ENCODE data around the gene MPP2.

MPP2 gene

DNA sequence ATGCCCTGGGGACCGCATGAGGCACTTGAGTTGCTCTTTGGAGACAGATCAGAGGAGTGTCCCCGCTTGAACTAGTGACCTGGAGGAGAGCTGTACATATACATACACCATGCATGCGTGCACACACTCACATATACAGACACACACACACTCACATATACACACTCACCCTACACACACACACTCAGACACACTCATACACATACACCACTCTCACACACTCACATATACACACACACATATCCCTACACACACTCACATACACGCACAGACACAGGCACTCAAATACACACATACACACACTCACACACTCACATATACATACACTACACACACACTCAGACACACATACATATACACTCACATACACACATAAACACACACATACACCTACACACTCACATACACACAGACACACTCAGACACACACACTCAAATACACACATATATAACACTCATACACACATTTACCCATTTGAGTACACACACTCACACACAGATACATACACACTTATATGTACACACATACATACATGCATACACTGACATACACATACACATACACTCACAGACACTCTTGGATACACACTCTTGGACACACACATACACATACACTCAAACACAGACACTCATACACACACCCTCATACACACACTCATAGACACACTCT lies 5.4 kb upstream of the MPP2 start:
- H3K36me3 ChIP-seq (replicated peaks; ENCODE audit: insufficient read depth, low read length), result no peaks in the 10 kb centered on the region
- H3K27me3 ChIP-seq (replicated peaks; ENCODE audit: insufficient read depth, low read length), result peaks cover 6% of the 10 kb centered on the region; the same call in 1 of the 2 replicates
- no peaks in the 10 kb centered on the region for H4K20me1 ChIP-seq (ENCODE audit: insufficient read depth, low read length)
- H3K79me2 ChIP-seq (ENCODE audit: low read length), result no peaks in the 10 kb centered on the region
- H3K4me3 ChIP-seq (ENCODE audit: low read length), result no peak overlapping the region
- peaks cover 2% of the 10 kb centered on the region; the same call in 1 of the 2 replicates for H3F3A ChIP-seq (ENCODE audit: insufficient read depth, low read length)
- H3K9ac ChIP-seq (ENCODE audit: low read length), result no peak overlapping the region
- H3K4me1 ChIP-seq (ENCODE audit: low read length), result no peaks in the 10 kb centered on the region
- no peak overlapping the region for H3K4me2 ChIP-seq (ENCODE audit: low read depth, low read length)
- H2AFZ ChIP-seq (ENCODE audit: low read length), result no peak overlapping the region
- H3K27ac ChIP-seq (ENCODE audit: low read length), result no peak overlapping the region
- no peaks in the 10 kb centered on the region for H3K9me2 ChIP-seq (replicated peaks; ENCODE audit: insufficient read depth, low read length)
- H3K9me3 ChIP-seq (replicated peaks; ENCODE audit: insufficient read depth, low read length), result no peaks in the 10 kb centered on the region
- DNase-seq, result no peak
- TF ChIP-seq EZH2phosphoT487 (IDR thresholded peaks at IDR 0.05; ENCODE audit: low read length), result no peak
- no peak for TF ChIP-seq EZH2 (optimal IDR thresholded peaks at IDR 0.05; ENCODE audit: low read depth, low read length)
- TF ChIP-seq, protein P1, sequence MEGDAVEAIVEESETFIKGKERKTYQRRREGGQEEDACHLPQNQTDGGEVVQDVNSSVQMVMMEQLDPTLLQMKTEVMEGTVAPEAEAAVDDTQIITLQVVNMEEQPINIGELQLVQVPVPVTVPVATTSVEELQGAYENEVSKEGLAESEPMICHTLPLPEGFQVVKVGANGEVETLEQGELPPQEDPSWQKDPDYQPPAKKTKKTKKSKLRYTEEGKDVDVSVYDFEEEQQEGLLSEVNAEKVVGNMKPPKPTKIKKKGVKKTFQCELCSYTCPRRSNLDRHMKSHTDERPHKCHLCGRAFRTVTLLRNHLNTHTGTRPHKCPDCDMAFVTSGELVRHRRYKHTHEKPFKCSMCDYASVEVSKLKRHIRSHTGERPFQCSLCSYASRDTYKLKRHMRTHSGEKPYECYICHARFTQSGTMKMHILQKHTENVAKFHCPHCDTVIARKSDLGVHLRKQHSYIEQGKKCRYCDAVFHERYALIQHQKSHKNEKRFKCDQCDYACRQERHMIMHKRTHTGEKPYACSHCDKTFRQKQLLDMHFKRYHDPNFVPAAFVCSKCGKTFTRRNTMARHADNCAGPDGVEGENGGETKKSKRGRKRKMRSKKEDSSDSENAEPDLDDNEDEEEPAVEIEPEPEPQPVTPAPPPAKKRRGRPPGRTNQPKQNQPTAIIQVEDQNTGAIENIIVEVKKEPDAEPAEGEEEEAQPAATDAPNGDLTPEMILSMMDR (IDR thresholded peaks at IDR 0.05; ENCODE audit: low read length), result no peak

GRCh38 chr17:43911904-43912303 lies 4.6 kb upstream of the MPP2 start:
- Histone ChIP-seq H3K27ac (ENCODE audit: low read length) (no peak overlapping the region), H3K27me3 (replicated peaks; ENCODE audit: insufficient read depth, low read length) (peaks cover 15% of the 10 kb centered on the region), H3K4me2 (ENCODE audit: low read depth, low read length) (no peak overlapping the region)

GRCh38 chr17:43909537-43910231 lies 2.3 kb upstream of the MPP2 start:
- Histone ChIP-seq H3K4me3 (ENCODE audit: low read length) (no peak overlapping the region), H3K9ac (ENCODE audit: low read length) (no peak overlapping the region), H3F3A (ENCODE audit: insufficient read depth, low read length) (no peaks in the 10 kb centered on the region), H3K27ac (ENCODE audit: low read length) (no peak overlapping the region), H3K79me2 (ENCODE audit: low read length) (no peaks in the 10 kb centered on the region), H3K9me3 (replicated peaks; ENCODE audit: insufficient read depth, low read length) (no peaks in the 10 kb centered on the region), H2AFZ (ENCODE audit: low read length) (no peak overlapping the region), H3K36me3 (replicated peaks; ENCODE audit: insufficient read depth, low read length) (no peaks in the 10 kb centered on the region), H4K20me1 (ENCODE audit: insufficient read depth, low read length) (no peaks in the 10 kb centered on the region), H3K4me1 (ENCODE audit: low read length) (no peaks in the 10 kb centered on the region), H3K27me3 (replicated peaks; ENCODE audit: insufficient read depth, low read length) (peaks cover 25% of the 10 kb centered on the region), H3K4me2 (ENCODE audit: low read depth, low read length) (no peak overlapping the region), H3K9me2 (replicated peaks; ENCODE audit: insufficient read depth, low read length) (no peaks in the 10 kb centered on the region)
- no peak for DNase-seq
- TF ChIP-seq, protein P1 (IDR thresholded peaks at IDR 0.05; ENCODE audit: low read length), result no peak
- no peak for TF ChIP-seq EZH2 (optimal IDR thresholded peaks at IDR 0.05; ENCODE audit: low read depth, low read length)
- no peak for TF ChIP-seq EZH2phosphoT487 (IDR thresholded peaks at IDR 0.05; ENCODE audit: low read length)

More at GRCh38 chr17:43911904-43912303, 4.6 kb upstream of the MPP2 start:
- no peak for DNase-seq
- Histone ChIP-seq H3F3A (ENCODE audit: insufficient read depth, low read length) (no peaks in the 10 kb centered on the region), H3K4me3 (ENCODE audit: low read length) (no peak overlapping the region), H3K9me2 (replicated peaks; ENCODE audit: insufficient read depth, low read length) (no peaks in the 10 kb centered on the region), H3K79me2 (ENCODE audit: low read length) (no peaks in the 10 kb centered on the region), H3K9ac (ENCODE audit: low read length) (no peak overlapping the region), H3K4me1 (ENCODE audit: low read length) (no peaks in the 10 kb centered on the region), H4K20me1 (ENCODE audit: insufficient read depth, low read length) (no peaks in the 10 kb centered on the region), H3K9me3 (replicated peaks; ENCODE audit: insufficient read depth, low read length) (no peaks in the 10 kb centered on the region), H3K36me3 (replicated peaks; ENCODE audit: insufficient read depth, low read length) (no peaks in the 10 kb centered on the region), H2AFZ (ENCODE audit: low read length) (no peak overlapping the region)
- TF ChIP-seq EZH2phosphoT487 (IDR thresholded peaks at IDR 0.05; ENCODE audit: low read length) (no peak), EZH2 (optimal IDR thresholded peaks at IDR 0.05; ENCODE audit: low read depth, low read length) (no peak)

All from MM.1S (cell line).